H9 (cell line): ENCODE results near the gene PDIA2. TPM values are rescaled to one million over a fixed set of nuclear protein-coding genes. Genes with fewer than 3 reads are reported as not detected.

Experiments
- DNase-seq: peaks from one replicate; pipeline ENCODE4 v3.0.0-alpha.2; 2017
- H2AFZ ChIP-seq: one replicate; pipeline ENCODE4 v1.6.1; 2013; ENCODE audit warnings: mild to moderate bottlenecking, low read length, control low read depth, moderate library complexity
- H2AK5ac ChIP-seq: 2 replicates; pipeline ENCODE4 v1.6.1; 2013; ENCODE audit warnings: low read length, control low read depth, mixed read lengths; ENCODE audit not compliant: insufficient read length
- H2BK120ac ChIP-seq: one replicate; pipeline ENCODE4 v1.6.1; 2013; ENCODE audit warnings: low read depth, mild to moderate bottlenecking, low read length, control low read depth, inconsistent platforms; ENCODE audit not compliant: poor library complexity, severe bottlenecking
- H2BK12ac ChIP-seq: 2 replicates; pipeline ENCODE4 v1.6.1; 2013; ENCODE audit warnings: low read length, control low read depth, mixed read lengths, low read depth; ENCODE audit not compliant: insufficient read length
- H2BK15ac ChIP-seq: 2 replicates; pipeline ENCODE4 v1.6.1; 2013; ENCODE audit warnings: low read depth, low read length, control low read depth
- H2BK20ac ChIP-seq: one replicate; pipeline ENCODE4 v1.6.1; 2013; ENCODE audit warnings: low read depth, mild to moderate bottlenecking, low read length, control low read depth, inconsistent platforms; ENCODE audit not compliant: poor library complexity, severe bottlenecking
- H2BK5ac ChIP-seq: 2 replicates; pipeline ENCODE4 v1.6.1; 2013; ENCODE audit warnings: low read length, control low read depth, mixed read lengths; ENCODE audit not compliant: insufficient read length
- H3K14ac ChIP-seq: 2 replicates; pipeline ENCODE4 v1.6.1; 2013; ENCODE audit warnings: low read length, control low read depth; ENCODE audit not compliant: insufficient read depth
- H3K18ac ChIP-seq: 2 replicates; pipeline ENCODE4 v1.6.1; 2013; ENCODE audit warnings: low read depth, mild to moderate bottlenecking, mixed read lengths, low read length, control low read depth; ENCODE audit not compliant: insufficient read length
- H3K23ac ChIP-seq: 2 replicates; pipeline ENCODE4 v1.6.1; 2013; ENCODE audit warnings: low read length, control low read depth, mixed read lengths, low read depth; ENCODE audit not compliant: insufficient read length
- H3K23me2 ChIP-seq: 2 replicates; pipeline ENCODE4 v1.6.1; 2013; ENCODE audit warnings: low read depth, mild to moderate bottlenecking, mixed read lengths, low read length, control low read depth; ENCODE audit not compliant: insufficient read length, poor library complexity, severe bottlenecking
- H3K27ac ChIP-seq: 2 replicates; pipeline ENCODE4 v1.5.1; 2013; ENCODE audit warnings: low read length, control low read depth, mixed read lengths, low read depth; ENCODE audit not compliant: insufficient read length
- H3K27me3 ChIP-seq: 2 replicates; pipeline ENCODE4 v1.6.1; 2013; ENCODE audit warnings: low read length, control low read depth, inconsistent platforms; ENCODE audit not compliant: insufficient read depth
- H3K4ac ChIP-seq: 2 replicates; pipeline ENCODE4 v1.6.1; 2013; ENCODE audit warnings: low read depth, mild to moderate bottlenecking, control low read depth, inconsistent platforms, low read length, moderate library complexity
- H3K4me1 ChIP-seq: 2 replicates; pipeline ENCODE4 v1.6.1; 2013; ENCODE audit warnings: low read length, control low read depth, inconsistent platforms; ENCODE audit not compliant: insufficient read depth
- H3K4me2 ChIP-seq: 2 replicates; pipeline ENCODE4 v1.6.1; 2013; ENCODE audit warnings: low read length, control low read depth, mixed read lengths; ENCODE audit not compliant: insufficient read length, insufficient read depth
- H3K56ac ChIP-seq: 2 replicates; pipeline ENCODE4 v1.6.1; 2013; ENCODE audit warnings: low read depth, mild to moderate bottlenecking, mixed read lengths, low read length, control low read depth; ENCODE audit not compliant: insufficient read length
- H3K79me1 ChIP-seq: 2 replicates; pipeline ENCODE4 v1.6.1; 2013; ENCODE audit warnings: low read depth, mild to moderate bottlenecking, moderate library complexity, low read length, control low read depth, inconsistent platforms; ENCODE audit not compliant: insufficient read depth, poor library complexity, severe bottlenecking
- H3K79me2 ChIP-seq: 2 replicates; pipeline ENCODE4 v1.6.1; 2013; ENCODE audit warnings: low read length, control low read depth, inconsistent platforms; ENCODE audit not compliant: insufficient read depth
- H3K9ac ChIP-seq: 2 replicates; pipeline ENCODE4 v1.6.1; 2013; ENCODE audit warnings: low read length, control low read depth, mixed read lengths; ENCODE audit not compliant: insufficient read length; ENCODE audit errors: extremely low read depth
- H3K9me3 ChIP-seq: one replicate; pipeline ENCODE4 v1.6.1; 2013; ENCODE audit warnings: low read depth, low read length, inconsistent platforms; ENCODE audit not compliant: control insufficient read depth
- H3T11ph ChIP-seq: one replicate; pipeline ENCODE4 v1.6.1; 2013; ENCODE audit warnings: mild to moderate bottlenecking, low read length, control low read depth, inconsistent platforms
- H4K20me1 ChIP-seq: one replicate; pipeline ENCODE4 v1.6.1; 2013; ENCODE audit not compliant: control insufficient read depth, insufficient read length, insufficient read depth
- H4K5ac ChIP-seq: 2 replicates; pipeline ENCODE4 v1.6.1; 2013; ENCODE audit warnings: low read depth, mild to moderate bottlenecking, mixed read lengths, low read length, control low read depth; ENCODE audit not compliant: insufficient read length
- H4K8ac ChIP-seq: replicated peaks from 2 replicates; pipeline ENCODE4 v1.6.1; 2013; ENCODE audit warnings: low read length, control low read depth, mixed read lengths, low read depth; ENCODE audit not compliant: insufficient read length
- H4K91ac ChIP-seq: 2 replicates; pipeline ENCODE4 v1.6.1; 2013; ENCODE audit warnings: low read depth, mild to moderate bottlenecking, moderate library complexity, mixed read lengths, low read length, control low read depth; ENCODE audit not compliant: insufficient read length
- H3K27ac Mint-ChIP-seq, 3 experiments: 2 replicates in 2 of 3; 3 replicates in 1 of 3; pipeline ENCODE4 v1.8.0; 2020 to 2021; ENCODE audit warnings: mixed read lengths in 3 of 3, mild to moderate bottlenecking in 1 of 3, moderate library complexity in 1 of 3
- H3K27me3 Mint-ChIP-seq: 2 replicates; pipeline ENCODE4 v1.8.0; 2021; ENCODE audit warnings: low read depth, mild to moderate bottlenecking, moderate library complexity, mixed read lengths
- H3K36me3 Mint-ChIP-seq, 3 experiments: 2 replicates in 2 of 3; 3 replicates in 1 of 3; pipeline ENCODE4 v1.8.0; 2020 to 2021; ENCODE audit warnings: low read depth in 3 of 3, mixed read lengths in 3 of 3; ENCODE audit not compliant: insufficient read depth in 1 of 3
- H3K4me1 Mint-ChIP-seq, 2 experiments: 2 replicates each; pipeline ENCODE4 v1.8.0; 2020; ENCODE audit warnings: mixed read lengths in 2 of 2
- H3K4me3 Mint-ChIP-seq, 2 experiments: 2 replicates in 1 of 2; 3 replicates in 1 of 2; pipeline ENCODE4 v1.8.0; 2020 to 2021; ENCODE audit warnings: mild to moderate bottlenecking in 2 of 2, mixed read lengths in 2 of 2, moderate library complexity in 1 of 2
- H3K9me3 Mint-ChIP-seq, 2 experiments: 2 replicates in 1 of 2; 3 replicates in 1 of 2; pipeline ENCODE4 v1.8.0; 2020; ENCODE audit warnings: mild to moderate bottlenecking in 2 of 2, mixed read lengths in 2 of 2, moderate library complexity in 1 of 2
- CTCF ChIP-seq: fragments of 200-600 bp; sonication (generic); conservative IDR thresholded peaks from 3 replicates; pipeline ENCODE4 v1.8.0; 2021; ENCODE audit warnings: antibody characterized with exemption, mild to moderate bottlenecking
- WGBS: extraction: QIAGEN DNeasy Blood & Tissue Kit; methylation state at CpG from one replicate; pipeline ENCODE4 v1.1.7; 2013; ENCODE audit warnings: missing lambda C conversion rate, low lambda C conversion rate, mixed read lengths; ENCODE audit not compliant: insufficient read length; ENCODE audit errors: extremely low coverage; 5-methylcytosine and 5-hydroxymethylcytosine counted together
- total RNA-seq: library from RNA; stranded (reverse); gene quantifications from 2 replicates; pipeline ENCODE4 v1.2.1, GENCODE V29; 2021

PDIA2 gene
- total RNA-seq, 1 experiment from 2014 or later: 1.4 TPM

GRCh38 chr16:324201-324450 lies 41.2 kb downstream of the PDIA2 start:
- Histone ChIP-seq H3K79me2 (peaks cover 4% of the 10 kb centered on the region; the same call in 1 of the 2 replicates), H4K8ac (no peak overlapping the region), H3K18ac (no peak overlapping the region), H2BK120ac (no peak overlapping the region), H3K23me2 (no peaks in the 10 kb centered on the region), H3K27me3 (no peaks in the 10 kb centered on the region), H2BK5ac (no peak overlapping the region), H4K5ac (no peak overlapping the region), H2BK20ac (no peak overlapping the region), H3K79me1 (peaks cover 10% of the 10 kb centered on the region), H3K9me3 (no peaks in the 10 kb centered on the region), H2AK5ac (no peak overlapping the region), H3K27ac (no peak overlapping the region), H3K9ac (no peak overlapping the region), H3K56ac (no peak overlapping the region), H3K14ac (no peak overlapping the region), H3K4ac (no peak overlapping the region; the same call in 1 of the 2 replicates), H2BK15ac (no peak overlapping the region), H2BK12ac (no peak overlapping the region), H3K23ac (no peak overlapping the region), H3K4me1 (no peaks in the 10 kb centered on the region), H4K20me1 (no peaks in the 10 kb centered on the region), H3T11ph (no peak overlapping the region), H4K91ac (no peak overlapping the region), H3K4me2 (no peak overlapping the region), H2AFZ (no peak overlapping the region)
- Mint-ChIP-seq H3K4me3 (no peak overlapping the region), H3K4me1 (peaks cover 22 to 28% of the 10 kb centered on the region in 2 experiments), H3K27me3 (no peaks in the 10 kb centered on the region), H3K36me3 (peaks cover 0 to 9% (median under 1%) of the 10 kb centered on the region in 3 experiments; a peak in 6 of 7 replicates), H3K9me3 (no peaks in the 10 kb centered on the region), H3K27ac (peak overlapping the region in 1 of 3 experiments; percentile 80; a peak in 1 of 7 replicates)
- WGBS: no CpG with 5 or more reads among the region's 17 CpGs
- DNase-seq: no peak
- TF ChIP-seq CTCF: no peak
